GM21529 (cell line): ENCODE results near the gene FGF3.

Experiments
- ATAC-seq: cut with Tn5 transposase; IDR thresholded peaks from one replicate; pipeline ENCODE4 v1.9.1; 2021; ENCODE audit not compliant: unreplicated experiment

FGF3 gene

GRCh38 chr11:69818603-69819441 lies at the start of gene FGF3:
Gene FGF3 (minus strand): TSS chr11:69819416. CDS start chr11:69818933, 483 bp downstream.
- no peak for ATAC-seq

GRCh38 chr11:69868871-69869270 lies 49.7 kb upstream of the FGF3 start:
- no peak for ATAC-seq

- no peak for ATAC-seq
These were observed 49.0 kb upstream of the FGF3 start for GRCh38 chr11:69868006-69868810.

- no peak for ATAC-seq
These were observed 48.1 kb upstream of the FGF3 start for GRCh38 chr11:69867076-69868005.

- no peak for ATAC-seq
These were observed 47.4 kb upstream of the FGF3 start for GRCh38 chr11:69866648-69867047.

- ATAC-seq, result no peak
These were observed 46.5 kb upstream of the FGF3 start for GRCh38 chr11:69865707-69866106.

- ATAC-seq, result no peak
These were observed 45.8 kb upstream of the FGF3 start for GRCh38 chr11:69864686-69865661.

GRCh38 chr11:69863544-69864200 lies 44.5 kb upstream of the FGF3 start:
- no peak for ATAC-seq

- ATAC-seq, result no peak
These were observed 43.8 kb upstream of the FGF3 start for GRCh38 chr11:69862797-69863543.

GRCh38 chr11:69862331-69862771 lies 43.1 kb upstream of the FGF3 start:
- ATAC-seq, result no peak

GRCh38 chr11:69861901-69862300 lies 42.7 kb upstream of the FGF3 start:
- ATAC-seq, result no peak

GRCh38 chr11:69860796-69861445 lies 41.7 kb upstream of the FGF3 start:
- no peak for ATAC-seq

GRCh38 chr11:69860244-69860643 lies 41.0 kb upstream of the FGF3 start:
- ATAC-seq, result no peak

- no peak for ATAC-seq
These were observed 40.2 kb upstream of the FGF3 start for GRCh38 chr11:69859275-69859934.

GRCh38 chr11:69855421-69855820 lies 36.2 kb upstream of the FGF3 start:
- ATAC-seq, result no peak

- no peak for ATAC-seq
These were observed 35.5 kb upstream of the FGF3 start for GRCh38 chr11:69854713-69855112.

GRCh38 chr11:69852056-69852455 lies 32.8 kb upstream of the FGF3 start:
- ATAC-seq, result no peak

GRCh38 chr11:69848201-69848600 lies 29.0 kb upstream of the FGF3 start:
- ATAC-seq, result no peak
